GM19395 (cell line): Measurements from ENCODE around the gene MOB1B.
"Not testable (repeated sequence)": the region's sequence is repeated elsewhere in the genome, so short reads cannot be mapped to it uniquely, and the experiment has no call there.

Experiments used
- ATAC-seq: cut with Tn5 transposase; IDR thresholded peaks from one replicate; pipeline ENCODE4 v1.9.1; 2021; ENCODE audit warnings: mild to moderate bottlenecking, moderate library complexity; ENCODE audit not compliant: unreplicated experiment

Gene MOB1B

DNA sequence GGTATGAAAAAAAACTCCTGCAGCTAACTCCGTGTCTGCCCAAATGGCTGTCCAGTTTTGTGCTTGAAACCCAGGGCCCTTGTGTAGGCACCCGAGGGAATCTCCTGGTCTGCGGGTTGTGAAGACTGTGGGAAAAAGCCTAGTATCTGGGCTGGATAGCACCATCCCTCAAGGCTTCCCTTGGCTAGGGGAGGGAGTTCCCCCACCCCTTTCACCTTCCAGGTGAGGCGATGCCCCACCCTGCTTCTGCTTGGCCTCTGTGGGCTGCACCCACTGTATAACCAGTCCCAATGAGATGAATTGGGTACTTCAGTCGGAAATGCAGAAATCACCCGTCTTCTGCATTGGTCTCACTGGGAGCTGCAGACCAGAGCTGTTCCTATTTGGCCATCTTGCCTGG is 102.9 kb downstream of the MOB1B start:
- ATAC-seq, result not testable (repeated sequence)

- peak; percentile 88 for ATAC-seq
These were observed 104.2 kb downstream of the MOB1B start for GRCh38 chr4:71006203-71006907.

- no peak for ATAC-seq
These were observed 106.0 kb downstream of the MOB1B start for GRCh38 chr4:71008196-71008595.

- no peak for ATAC-seq
These were observed 106.9 kb downstream of the MOB1B start for GRCh38 chr4:71009086-71009485.

DNA sequence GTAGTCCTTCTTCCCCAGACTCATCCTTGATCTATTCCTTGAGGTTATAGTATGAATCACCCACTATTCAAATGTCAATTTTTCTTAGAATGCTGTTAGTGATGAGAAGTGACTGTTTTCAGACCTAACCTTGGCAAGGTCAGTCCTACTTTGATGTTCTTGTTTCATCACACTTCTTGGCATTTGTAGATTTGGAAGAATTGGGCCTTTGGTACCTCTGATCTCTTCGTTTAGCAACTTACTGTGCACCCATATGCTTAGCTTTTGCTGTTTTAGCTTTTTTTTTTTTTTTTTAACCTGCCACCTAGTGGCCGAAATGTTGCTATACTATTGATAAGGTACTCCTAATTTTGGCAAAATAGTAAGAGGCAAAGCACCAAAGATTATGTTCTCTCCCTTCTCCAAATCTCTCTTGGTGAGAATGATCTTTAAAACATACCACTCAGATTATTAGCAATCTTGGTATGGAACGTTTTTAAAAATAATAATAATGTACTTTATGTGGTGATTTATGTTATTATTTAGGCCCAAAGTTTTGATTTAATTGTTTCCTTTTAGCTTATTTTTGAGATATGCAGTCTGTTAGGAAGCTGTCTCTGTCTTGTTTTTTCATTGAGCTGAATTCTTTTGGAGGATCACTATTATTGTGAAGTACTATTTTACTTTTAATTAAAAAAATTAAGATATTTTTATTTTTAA is 107.9 kb downstream of the MOB1B start:
- peak; percentile 54 for ATAC-seq

DNA sequence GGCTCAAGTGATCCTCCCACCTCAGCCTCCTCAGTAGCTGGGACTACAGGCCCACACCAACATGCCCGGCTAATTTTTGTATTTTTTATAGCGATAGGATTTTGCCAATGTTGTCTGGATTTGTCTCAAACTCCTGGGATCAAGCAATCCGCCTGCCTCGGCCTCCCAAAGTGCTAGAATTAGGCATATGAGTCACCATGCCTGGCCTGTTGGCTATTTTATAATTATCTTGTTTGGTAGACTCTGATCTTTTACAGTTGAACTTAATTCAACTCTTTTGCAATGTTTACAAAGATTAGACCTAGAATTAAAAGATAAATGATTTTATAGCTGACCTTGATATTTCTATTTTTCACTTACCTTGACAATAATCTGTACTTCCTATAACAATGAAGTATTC is 109.3 kb downstream of the MOB1B start:
- no peak for ATAC-seq

DNA sequence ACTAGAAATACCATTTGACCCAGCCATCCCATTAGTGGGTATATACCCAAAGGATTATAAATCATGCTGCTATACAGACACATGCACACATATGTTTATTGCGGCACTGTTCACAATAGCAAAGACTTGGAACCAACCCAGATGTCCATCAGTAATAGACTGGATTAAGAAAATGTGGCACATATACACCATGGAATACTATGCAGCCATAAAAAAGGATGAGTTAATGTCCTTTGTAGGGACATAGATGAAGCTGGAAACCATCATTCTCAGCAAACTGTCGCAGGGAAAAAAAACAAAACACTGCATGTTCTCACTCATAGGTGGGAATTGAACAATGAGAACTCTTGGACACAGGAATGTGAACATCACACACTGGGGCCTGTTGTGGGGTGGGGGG is 115.2 kb downstream of the MOB1B start:
- not testable (repeated sequence) for ATAC-seq

DNA sequence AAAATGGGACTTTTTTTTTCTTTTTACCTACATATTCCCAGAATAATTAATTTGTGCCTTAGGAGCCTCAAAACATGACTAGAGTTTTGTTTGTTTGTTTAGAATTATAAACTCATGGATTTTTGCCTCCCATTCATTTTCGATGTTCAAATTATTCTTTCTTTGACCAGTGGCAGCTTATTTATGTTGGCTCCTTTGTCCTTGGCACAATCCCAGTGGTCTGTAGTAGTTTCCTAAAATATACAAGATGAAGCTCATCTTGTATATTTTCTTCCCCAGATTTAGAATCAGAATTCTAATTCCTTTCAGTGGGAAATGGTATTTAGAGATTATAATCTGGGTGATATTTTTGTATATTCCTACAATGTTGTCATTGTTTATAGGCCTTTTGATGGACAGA is 118.4 kb downstream of the MOB1B start:
- ATAC-seq, result no peak

GRCh38 chr4:71025654-71026053 is 123.5 kb downstream of the MOB1B start:
- no peak for ATAC-seq

GRCh38 chr4:71026086-71026485 is 123.9 kb downstream of the MOB1B start:
- no peak for ATAC-seq

DNA sequence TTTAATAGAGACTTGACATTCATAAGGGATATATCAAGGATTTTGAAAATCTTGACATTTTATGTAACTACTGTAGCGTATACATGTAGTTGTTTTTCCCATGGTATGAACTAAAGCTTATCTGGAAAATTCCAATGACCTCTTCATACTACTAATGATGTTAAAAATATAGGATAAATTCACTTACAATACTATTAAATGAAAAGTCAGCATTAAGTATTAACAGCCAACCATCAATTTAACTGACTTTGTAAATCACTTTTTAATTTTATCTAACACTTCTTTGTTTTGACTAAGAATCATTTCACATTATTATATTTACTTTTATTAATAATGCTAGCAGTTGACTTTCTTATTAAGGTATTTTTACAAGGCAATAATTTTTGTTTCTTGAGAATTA is 125.4 kb downstream of the MOB1B start:
- ATAC-seq, result no peak

GRCh38 chr4:71029504-71029903 is 127.3 kb downstream of the MOB1B start:
- ATAC-seq, result no peak

GRCh38 chr4:71032106-71032505 is 129.9 kb downstream of the MOB1B start:
- ATAC-seq, result not testable (repeated sequence)
